Activated CD8-positive, alpha-beta memory T cell treated with anti-CD3 and anti-CD28 coated beads, Interleukin-2, amount 50 U/mL, for 24 hours (primary cell): ENCODE measurements around the gene CRYBA2.
A peak's percentile ranks its signal among the peaks of the same experiment; 100 is the strongest.

ENCODE experiments used
- DNase-seq: peaks from one replicate; pipeline ENCODE4 v3.0.0-alpha.2; 2020; ENCODE audit errors: extremely low read depth

The CRYBA2 gene

GRCh38 chr2:218999021-218999880 is 6.0 kb upstream of the CRYBA2 start:
- DNase-seq: no peak

GRCh38 chr2:218998414-218999002 is 5.3 kb upstream of the CRYBA2 start:
- no peak for DNase-seq

GRCh38 chr2:218997731-218998130 is 4.5 kb upstream of the CRYBA2 start:
- DNase-seq: no peak

- DNase-seq: no peak
Measured at GRCh38 chr2:218996937-218997336, 3.7 kb upstream of the CRYBA2 start.

- peak; percentile 66 for DNase-seq
Measured at GRCh38 chr2:218995972-218996711, 2.9 kb upstream of the CRYBA2 start.

GRCh38 chr2:218995561-218995960 is 2.3 kb upstream of the CRYBA2 start:
- DNase-seq: no peak

- no peak for DNase-seq
Measured at GRCh38 chr2:218992703-218993344, 398 bp downstream of the CRYBA2 start.

- no peak for DNase-seq
Measured at GRCh38 chr2:218992196-218992595, 1.0 kb downstream of the CRYBA2 start.

GRCh38 chr2:218991674-218992168 is 1.5 kb downstream of the CRYBA2 start:
- DNase-seq: no peak

- no peak for DNase-seq
Measured at GRCh38 chr2:218990612-218991011, 2.6 kb downstream of the CRYBA2 start.

- DNase-seq: no peak
Measured at GRCh38 chr2:218990052-218990451, 3.2 kb downstream of the CRYBA2 start.

- DNase-seq: no peak
Measured at GRCh38 chr2:218988650-218989049, 4.6 kb downstream of the CRYBA2 start.

- DNase-seq: no peak
Measured at GRCh38 chr2:218988164-218988563, 5.1 kb downstream of the CRYBA2 start.

- DNase-seq: no peak
Measured at GRCh38 chr2:218986148-218986761, 7.0 kb downstream of the CRYBA2 start.

- DNase-seq: no peak
Measured at GRCh38 chr2:218985325-218986091, 7.7 kb downstream of the CRYBA2 start.

GRCh38 chr2:218985021-218985324 is 8.2 kb downstream of the CRYBA2 start, which contains the start of gene FEV:
TSS of gene FEV (minus strand) at chr2:218985184. CDS start at chr2:218985075, 109 bp downstream.
- no peak for DNase-seq

GRCh38 chr2:218984239-218985020 is 8.8 kb downstream of the CRYBA2 start:
- no peak for DNase-seq

- DNase-seq: no peak
Measured at GRCh38 chr2:218983934-218984238, 9.3 kb downstream of the CRYBA2 start.

- DNase-seq: no peak
Measured at GRCh38 chr2:218983263-218983933, 9.8 kb downstream of the CRYBA2 start.
